ENCODE results near the gene SH3BP2.

The SH3BP2 gene

DNA sequence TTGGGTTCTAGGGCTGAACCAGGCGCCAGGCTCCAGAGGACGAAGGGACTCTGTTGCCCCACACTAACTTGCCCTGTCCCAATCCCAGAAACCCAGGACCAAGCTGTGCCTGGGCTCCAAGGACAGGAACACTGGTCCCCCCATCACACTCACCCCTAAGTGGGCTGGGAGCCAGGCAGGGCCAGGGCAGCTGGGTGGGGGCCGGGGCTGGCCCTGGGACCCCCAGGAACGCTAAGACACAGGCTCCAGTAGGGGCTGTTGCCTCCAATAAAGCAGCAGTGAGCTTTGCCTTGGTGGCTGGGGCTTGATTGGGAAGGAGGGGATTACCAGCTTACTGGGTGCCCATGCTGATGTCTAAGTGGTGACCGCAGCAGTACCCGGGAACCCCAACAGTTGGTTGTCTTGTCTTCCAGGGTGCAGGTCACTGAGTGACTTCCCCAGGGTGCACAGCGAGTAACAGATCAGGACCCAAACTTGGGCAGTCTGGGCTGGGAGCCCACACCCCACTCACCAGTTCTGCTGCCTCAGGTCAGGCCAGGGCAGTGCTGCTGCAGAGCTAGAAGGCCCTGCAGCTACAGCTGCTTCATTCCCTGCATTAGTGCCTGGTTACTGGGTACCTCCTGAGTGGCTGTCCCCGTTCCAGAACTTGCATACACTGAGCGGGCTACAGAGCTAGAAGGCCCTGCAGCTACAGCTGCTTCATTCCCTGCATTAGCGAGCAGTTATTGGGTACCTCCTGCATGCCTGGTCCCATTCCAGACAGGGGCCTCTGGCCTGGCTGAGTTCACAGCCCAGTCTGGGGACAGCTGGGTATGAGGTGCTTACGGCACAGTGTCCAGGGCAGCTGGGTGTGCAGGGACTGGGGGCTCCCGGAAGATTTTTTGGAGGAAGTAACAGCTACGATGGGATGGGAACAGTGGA, 41.4 kb downstream of the SH3BP2 start:
- DNase-seq: no peak

DNA sequence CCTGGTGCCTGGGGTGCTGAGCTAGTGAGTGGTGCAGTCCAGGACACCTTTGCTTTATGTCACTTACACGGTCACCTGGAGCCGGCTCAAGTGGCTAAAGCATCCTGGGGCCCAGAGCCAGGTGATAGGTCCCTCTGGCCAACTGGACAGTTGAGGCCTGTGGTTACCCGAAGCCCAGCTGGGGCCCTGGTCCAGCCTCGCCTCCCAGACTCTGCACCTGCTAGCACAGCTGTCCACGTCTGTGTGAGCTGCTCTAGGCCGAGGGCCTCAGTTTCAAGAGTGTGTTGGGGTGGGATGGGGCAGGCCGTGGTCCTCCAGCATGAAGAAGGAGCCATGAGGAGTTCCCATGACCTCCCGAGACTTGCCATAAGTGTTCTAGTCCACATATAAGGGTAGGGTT, 43.1 kb downstream of the SH3BP2 start:
- no peak for DNase-seq

DNA sequence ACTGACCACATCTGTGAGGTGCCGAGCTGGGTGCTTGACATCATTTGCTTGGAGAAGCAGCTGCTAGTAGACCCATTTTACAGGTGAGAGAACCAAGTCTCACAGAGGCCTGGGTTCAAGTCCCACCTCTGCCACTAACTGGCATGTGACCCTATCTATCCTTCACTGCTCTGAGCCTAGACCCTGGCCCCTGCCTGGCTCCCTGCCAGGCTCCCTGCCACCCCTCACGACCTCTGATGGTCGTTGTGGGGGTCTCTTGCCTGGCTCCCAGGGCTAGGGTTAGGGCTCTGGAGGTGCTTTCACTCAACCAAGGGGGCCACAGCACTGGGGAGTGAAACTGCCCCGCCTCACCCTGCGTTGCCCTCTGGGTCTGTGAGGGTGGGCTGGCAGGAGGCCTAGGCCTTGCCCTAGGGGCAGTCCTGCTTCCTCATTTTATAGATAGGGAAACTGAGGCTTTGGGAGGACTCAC, 43.5 kb downstream of the SH3BP2 start:
- DNase-seq: no peak

DNA sequence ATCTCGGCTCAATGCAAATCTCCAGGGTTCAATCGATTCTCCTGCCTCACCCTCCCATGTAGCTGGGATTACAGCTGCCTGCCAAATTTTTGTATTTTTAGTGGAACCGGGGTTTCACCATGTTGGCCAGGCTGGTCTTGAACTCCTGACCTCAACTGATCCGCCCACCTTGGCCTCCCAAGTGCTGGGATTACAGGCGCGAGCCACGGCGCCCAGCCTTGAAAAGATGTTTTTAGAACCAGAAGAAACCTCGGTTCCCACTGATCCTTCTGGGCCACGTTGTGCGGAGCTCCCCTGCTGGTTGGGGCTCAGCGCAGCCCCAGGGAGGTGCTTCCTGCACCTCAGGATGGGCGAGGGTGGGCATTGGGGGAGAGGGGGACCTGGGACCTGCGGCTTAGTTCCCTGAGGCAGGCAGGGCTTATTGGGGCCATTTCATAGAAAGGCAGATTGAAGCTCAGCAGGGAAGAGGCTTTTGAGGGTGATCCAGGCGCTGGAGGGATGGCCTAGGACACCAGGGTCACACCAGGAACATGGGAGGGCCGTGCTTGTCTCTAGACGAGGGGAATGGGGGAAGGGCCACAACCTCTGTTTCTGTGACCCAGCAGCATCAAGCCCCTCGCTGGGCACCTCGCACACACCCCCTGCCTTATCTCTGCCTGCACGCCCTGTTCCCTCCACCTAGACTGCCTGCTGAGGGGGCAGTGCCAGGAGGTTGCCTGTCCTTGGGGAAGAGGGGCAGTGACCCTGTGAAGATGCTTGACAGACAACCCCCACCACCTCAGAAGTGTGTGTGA, 44.4 kb downstream of the SH3BP2 start:
- no peak for DNase-seq

DNA sequence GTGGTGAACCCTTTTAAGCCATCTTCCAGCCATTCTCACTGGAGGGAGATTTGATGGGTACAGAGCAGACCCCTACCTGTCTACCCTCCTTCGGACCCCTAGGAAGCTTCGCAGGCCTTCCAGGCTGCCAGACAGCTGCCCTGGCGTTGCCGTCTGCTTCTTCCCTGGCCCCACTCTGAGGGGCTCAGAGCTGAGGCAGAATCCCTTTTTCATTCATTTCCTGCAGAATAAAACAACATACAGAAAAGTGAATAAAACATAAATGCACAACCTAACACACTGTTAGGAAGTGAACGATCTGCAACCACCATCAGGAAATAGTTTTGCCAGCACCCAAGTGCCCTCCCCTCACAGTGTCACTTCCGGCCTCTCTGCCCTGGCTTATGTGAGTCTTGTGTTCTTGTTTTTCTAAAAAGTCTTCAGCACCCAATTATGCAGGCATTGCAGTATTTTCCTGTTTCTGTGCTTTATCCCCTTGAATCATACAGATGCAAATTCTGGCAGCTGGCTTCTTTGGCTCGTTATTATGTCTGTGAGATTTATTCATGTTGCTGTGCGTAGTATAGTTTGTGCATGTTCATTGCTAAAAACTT, 45.1 kb downstream of the SH3BP2 start:
- DNase-seq: no peak

DNA sequence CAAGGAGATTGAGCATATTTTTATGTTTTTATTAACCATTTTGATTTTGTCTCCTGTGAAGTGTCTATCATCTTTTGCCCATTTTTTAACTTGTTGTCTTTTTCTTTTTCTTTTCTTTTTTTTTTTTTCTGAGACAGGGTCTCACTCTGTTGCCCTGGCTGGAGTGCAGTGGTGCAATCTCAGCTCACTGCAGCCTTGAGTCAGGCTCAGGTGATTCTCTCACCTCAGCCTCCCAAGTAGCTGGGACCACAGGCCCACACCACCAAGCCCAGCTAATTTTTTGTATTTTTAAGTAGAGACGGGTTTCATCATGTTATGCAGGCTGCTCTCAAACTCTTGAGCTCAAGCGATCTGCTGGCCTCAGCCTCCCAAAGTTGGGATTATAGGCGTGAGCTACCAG, 46.2 kb downstream of the SH3BP2 start:
- DNase-seq: no peak

DNA sequence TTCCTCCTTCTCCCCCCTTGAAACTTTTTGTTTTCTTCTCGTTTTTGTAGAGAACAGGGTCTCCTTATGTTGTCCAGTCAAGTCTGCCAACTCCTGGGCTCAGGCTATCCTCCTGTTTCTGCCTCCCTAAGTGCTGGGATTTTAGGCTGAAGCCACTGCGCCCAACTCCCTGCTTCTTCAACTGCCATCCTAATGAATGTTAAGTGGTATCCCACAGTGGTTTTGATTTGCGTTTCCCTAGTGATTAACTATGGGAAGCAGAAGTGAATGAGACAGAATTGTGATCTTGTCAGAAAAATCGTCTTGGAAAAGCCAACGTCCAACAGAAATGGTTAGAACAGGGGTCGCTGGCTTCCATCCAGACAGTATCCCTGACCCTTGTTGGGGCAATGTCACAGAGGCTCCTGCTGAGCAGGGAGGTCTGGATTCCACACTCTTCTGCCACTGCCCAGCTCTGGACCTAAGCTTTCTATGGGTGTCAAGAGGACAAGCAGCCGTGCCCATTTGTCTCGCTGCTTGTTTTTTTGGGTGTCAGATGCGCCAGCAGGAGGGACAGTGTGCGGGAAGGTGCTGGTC, 49.9 kb downstream of the SH3BP2 start:
- DNase-seq: no peak

DNA sequence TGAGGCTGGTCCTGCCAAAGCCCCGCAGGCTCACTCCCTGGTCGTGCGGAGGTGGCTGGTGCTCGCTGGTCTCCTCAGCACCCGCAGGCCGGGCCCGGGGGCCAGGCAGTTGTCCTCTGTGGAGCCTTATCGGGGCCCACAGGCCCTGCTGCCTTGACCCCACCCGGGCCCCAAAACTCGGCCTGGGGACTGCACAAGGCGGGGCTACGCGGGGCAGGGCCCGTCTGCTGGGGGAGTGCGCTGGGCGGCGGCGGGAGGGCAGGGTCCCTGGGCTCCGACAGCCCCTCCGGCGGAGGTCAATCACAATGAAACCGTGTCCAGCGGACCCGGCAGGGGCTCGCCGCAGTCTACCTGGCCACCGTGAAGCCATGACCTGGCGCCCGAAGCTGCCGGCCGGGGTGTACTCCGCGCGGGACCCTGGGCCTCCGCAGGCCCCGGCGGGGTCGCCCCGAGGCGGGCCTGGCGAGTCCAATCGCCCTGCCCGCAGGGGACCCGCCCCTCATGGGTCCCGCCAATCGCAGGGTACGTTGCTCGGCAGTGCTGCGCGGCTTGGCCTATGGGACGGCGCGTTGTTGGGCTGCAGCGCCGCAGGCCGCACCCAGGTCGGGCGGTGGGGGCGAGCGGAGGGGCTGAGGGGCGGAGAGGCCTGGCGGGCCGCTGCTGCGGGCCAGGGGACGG, 50.5 kb downstream of the SH3BP2 start, which contains the start of gene ADD1:
TSS of gene ADD1 (plus strand) at position 582 of the 678 bp plus-strand sequence. CDS start 32,072 bp downstream, outside the sequence.
- DNase-seq: peak; percentile 85

DNA sequence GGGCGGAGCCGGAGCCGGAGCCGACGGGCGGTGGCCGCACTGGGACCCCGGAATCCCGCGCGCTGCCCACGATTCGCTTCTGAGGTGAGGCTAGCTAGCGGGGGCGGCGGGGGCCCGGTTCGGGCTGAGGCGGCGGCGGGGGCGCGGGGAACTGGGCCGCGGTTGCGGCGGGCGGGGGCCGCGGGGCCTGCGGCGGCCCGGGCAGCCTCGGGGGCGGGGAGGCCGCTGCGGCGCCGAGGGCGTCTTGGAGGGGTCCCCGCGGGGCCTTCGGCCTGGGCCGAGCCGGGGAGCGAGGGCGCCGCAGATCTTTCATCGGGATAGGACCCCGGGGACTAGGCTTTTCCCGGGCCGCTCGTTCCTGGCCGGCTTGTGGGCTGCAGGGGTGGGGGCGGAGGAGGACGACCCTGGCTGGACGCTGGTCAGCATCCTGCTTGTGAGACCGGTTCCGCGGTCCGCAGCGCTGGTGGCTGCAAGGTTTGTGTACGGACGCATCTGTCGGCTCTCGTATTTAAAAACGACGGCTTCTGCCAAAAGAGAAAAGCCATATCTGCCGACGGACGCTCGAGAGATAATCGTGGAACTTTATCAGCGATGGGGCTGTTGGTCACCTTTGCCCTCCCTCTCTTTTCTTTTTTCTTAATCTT, 51.2 kb downstream of the SH3BP2 start:
- DNase-seq: peak; percentile 41

DNA sequence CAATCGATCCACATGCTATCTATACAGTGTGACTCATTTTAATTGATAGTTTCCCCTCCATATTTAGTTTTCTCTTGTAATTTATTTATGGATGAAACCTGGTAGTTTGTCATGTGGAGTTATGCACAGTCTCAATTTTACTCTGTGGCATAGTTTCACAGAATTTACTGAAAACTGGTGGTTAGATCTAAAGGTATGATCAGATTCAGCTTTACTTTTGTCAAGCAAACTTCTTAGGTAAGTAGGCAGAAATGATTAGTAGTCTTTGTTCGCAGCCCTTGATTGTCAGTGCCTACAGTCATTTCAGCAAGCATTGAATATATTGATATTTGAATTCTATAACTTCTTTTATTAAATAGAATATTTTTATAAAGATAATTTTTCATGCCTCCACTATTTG, 53.3 kb downstream of the SH3BP2 start:
- no peak for DNase-seq

DNA sequence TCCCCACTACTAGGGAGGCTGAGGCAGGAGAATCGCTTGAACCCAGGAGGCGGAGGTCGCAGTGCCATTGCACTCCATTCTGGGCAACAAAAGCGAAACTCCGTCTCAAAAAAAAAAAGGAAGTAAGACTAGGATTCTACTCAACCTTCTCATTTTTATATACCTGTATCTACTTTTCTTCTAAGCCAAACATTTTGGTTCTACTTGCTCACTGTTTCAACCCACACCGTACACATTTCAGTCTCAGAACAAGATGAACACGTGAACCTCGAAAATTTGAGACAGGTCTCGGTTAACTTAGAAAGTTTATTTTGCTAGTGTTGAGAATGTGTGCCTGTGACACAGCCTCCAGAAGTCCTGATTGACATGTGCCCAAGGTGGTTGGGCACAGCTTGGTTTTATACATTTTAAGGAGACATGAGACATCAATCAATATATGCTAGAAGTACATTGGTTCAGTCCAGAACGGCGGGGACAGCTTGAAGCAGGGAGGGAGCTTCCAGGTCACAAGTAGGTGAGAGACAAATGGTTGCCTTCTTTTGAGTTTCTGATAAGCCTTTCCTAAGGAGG, 54.5 kb downstream of the SH3BP2 start:
- no peak for DNase-seq

DNA sequence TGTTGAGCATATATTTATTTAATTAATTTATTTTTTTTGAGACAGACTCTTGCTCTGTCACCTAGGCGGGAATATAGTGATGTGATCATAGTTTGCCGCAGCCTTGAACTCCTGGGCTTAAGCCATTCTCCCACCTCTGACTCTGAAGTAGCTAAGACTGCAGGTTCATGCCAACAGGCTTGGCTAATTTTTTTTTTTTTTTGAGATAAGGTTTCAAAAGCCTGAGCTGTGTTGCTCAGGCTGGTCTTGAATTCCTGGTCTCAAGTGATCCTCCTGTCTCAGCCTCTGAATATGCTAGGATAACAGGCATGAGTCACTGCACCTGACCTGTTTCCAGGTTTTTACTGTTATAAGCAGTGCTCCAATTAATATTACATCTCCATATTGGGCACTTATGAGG, 55.6 kb downstream of the SH3BP2 start:
- DNase-seq: no peak

DNA sequence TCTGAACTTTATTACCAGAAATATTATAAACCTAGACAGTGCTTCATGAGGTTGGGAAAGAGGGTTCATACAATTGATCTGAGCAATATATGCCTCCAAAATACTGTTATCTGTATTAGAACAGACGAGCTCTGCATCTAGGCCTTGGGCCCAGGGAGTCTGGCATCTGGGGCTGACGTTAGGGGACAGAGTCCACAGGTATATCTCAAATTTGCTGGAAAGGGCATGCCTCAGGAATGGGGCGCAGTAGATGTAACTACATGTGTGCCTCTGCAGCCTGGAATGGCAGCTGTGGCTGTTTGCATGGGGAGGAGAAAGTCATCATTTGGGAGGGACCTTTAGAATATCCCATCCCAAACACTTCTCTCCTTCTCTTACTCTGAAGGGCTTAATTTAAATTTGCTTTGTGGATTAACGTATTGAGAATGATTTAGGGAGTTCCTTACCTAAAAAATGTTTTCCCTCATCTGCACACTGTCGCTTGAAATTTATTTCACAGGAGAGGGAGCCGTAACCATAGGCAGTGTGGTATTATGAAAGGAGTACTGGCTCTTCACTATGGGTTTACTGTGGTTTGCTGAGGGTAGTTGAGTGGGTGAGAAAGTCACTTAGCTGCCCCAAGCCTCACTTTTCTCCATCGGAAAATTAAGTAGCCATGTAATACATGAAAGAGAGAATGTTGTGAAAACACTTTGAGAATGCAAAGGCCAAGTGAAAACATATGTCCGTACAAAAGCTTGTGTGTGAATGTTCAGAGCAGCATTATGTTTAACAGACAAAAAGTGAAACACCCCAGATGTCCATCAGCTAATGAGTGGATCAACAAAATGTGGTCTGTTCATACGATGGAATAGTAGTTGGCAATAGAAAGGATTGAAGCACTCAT, 56.6 kb downstream of the SH3BP2 start:
- no peak for DNase-seq

DNA sequence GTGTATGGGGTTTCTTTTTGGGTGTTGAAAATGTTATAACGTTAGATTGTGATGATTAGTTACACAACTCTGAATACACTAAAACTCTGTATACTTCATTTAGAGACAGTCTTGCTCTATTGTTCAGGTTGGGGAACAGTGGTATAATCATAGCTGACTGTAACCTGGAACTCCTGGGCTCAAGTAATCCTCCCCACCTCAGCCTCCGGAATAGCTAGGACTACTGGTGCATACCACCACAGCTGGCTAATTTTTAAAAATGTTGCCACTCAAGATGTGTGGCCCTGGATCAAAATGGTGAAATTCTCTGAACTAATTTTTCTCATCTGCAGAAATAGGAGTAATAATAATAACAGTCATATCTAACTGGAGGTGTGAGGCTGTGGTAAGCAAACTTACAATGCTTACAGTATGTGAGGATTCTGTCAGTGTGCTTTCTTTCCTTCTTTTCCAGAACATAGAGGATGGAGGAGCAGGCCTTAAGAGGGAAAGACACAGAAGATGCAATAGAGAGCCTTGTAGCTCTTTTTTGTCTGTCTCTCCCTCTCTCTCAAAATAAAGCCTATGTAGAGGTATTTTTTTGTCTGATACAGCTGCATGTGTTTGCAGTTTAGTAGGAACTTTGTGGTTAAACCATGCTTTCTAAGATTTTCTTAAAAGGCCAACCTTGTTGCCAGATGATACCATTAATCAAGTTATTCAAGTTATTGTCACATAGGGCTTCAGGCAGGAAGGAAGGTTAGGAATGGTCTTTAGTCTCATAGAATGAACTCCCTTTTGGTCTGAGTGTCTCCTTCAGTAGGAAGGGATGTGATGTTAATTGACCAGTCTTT, 58.3 kb downstream of the SH3BP2 start:
- no peak for DNase-seq

DNA sequence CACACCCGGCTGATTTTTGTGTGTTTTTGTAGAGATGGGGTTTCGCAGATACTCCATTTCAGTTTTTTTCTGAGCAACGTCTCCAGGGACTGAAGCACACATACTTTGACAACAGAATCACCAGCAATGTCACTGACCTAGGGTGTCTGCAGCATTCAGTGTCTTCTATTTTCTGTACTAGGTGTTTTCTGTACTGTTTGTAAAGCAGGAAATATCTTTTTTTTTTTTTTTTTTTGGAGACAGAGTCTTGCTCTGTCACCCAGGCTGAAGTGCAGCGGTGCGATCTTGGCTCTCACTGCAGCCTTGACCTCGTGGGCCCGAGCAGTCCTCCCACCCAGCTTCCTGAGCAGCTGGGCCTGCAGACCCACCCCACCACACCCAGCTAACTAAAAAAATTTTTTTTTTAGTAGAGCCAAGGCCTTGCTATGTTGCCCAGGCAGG, 59.6 kb downstream of the SH3BP2 start:
- no peak for DNase-seq

DNA sequence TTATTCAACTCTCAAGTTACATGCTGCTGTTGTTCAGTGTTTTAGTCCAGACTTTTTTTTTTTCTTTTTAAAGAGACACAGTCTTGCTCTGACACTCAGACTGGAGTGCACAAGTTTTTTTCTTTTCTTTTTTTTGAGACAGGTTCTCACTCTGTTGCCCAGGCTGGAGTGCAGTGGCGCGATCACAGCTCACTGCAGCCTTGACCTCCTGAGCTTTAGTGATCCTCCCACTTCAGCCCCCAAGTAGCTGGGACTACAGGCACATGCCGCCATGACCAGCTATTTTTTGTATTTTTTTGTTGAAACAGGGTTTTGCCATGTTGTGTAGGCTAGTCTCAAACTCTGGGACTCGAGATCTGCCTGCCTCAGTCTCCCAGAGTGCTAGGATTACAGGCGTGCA, 62.7 kb downstream of the SH3BP2 start:
- DNase-seq: no peak

DNA sequence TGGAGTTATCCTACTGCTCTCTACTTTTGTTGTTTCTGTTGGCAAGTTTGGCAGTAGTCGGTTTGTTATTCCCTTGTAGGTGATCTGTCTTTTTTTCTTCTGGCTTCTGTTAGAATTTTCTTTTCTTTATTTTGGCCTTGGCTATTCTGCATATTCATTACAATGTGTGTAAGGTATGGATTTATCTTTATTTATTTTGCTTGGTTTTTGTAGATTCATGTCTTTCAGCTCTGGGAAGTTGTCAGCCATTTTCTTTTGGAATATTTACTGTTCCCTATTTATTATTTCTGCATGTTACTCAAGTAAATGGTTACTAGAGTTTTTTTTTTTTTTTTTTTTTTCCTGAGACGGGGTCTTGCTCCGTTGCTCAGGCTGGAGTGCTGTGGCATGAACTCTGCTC, 63.4 kb downstream of the SH3BP2 start:
- no peak for DNase-seq

DNA sequence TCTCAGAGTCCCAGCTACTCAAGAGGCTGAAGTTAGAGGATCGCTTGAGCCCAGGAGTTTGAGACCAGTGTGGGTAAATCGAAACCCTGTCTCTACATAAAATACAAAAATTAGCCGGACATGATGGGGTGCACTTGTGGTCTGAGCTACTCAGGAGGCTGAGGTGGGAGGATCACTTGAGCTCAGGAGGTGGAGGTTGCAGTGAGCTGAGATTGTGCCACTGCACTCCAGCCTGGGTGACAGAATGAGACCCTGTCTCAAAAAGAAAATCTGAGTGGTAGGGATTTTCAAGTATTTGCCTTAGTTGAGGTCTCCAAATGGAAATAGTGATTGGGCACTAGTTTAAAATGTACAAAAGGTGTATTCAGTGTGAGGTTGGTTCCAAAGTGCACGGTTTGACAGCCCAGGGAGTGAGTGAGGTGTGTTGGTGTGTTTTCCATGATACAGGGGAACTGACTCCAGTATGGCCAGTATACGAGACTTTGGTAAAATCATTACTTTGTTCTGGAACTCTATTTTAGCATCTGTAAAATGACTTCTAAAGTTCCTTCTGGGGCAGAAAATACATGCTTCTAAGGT, 64.6 kb downstream of the SH3BP2 start:
- no peak for DNase-seq
